ENCODE data around the gene CRYBG3.

- TF ChIP-seq, protein P1, sequence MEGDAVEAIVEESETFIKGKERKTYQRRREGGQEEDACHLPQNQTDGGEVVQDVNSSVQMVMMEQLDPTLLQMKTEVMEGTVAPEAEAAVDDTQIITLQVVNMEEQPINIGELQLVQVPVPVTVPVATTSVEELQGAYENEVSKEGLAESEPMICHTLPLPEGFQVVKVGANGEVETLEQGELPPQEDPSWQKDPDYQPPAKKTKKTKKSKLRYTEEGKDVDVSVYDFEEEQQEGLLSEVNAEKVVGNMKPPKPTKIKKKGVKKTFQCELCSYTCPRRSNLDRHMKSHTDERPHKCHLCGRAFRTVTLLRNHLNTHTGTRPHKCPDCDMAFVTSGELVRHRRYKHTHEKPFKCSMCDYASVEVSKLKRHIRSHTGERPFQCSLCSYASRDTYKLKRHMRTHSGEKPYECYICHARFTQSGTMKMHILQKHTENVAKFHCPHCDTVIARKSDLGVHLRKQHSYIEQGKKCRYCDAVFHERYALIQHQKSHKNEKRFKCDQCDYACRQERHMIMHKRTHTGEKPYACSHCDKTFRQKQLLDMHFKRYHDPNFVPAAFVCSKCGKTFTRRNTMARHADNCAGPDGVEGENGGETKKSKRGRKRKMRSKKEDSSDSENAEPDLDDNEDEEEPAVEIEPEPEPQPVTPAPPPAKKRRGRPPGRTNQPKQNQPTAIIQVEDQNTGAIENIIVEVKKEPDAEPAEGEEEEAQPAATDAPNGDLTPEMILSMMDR (IDR thresholded peaks at IDR 0.05): no peak
- no peak for TF ChIP-seq POLR2A (IDR thresholded peaks at IDR 0.05)
These were observed 137.0 kb downstream of the CRYBG3 start for GRCh38 chr3:97958796-97959195.
